Endothelial cell of umbilical vein (primary cell): Measurements from ENCODE around the gene USP6NL.

Experiments
- EZH2 ChIP-seq: IDR thresholded peaks from 2 replicates; pipeline ENCODE4 v1.6.1; 2012; ENCODE audit warnings: borderline replicate concordance, low read depth, mild to moderate bottlenecking, moderate library complexity, low read length, inconsistent platforms; ENCODE audit not compliant: severe bottlenecking
- GATA2 ChIP-seq: IDR thresholded peaks from 2 replicates; pipeline ENCODE4 v1.7.0; 2011; ENCODE audit warnings: low read depth, mild to moderate bottlenecking, moderate library complexity, mixed read lengths, low read length; ENCODE audit not compliant: insufficient read length, insufficient read depth
- MYC ChIP-seq: IDR thresholded peaks from one replicate; pipeline ENCODE4 v1.6.1; 2011; ENCODE audit warnings: mild to moderate bottlenecking, low read depth, low read length
- POLR2A ChIP-seq: IDR thresholded peaks from 2 replicates; pipeline ENCODE4 v1.6.1; 2012; ENCODE audit warnings: low read depth, mild to moderate bottlenecking, control low read depth, low read length
- POLR2AphosphoS5 ChIP-seq: IDR thresholded peaks from 2 replicates; pipeline ENCODE4 v1.6.1; 2012; ENCODE audit warnings: low read depth, mild to moderate bottlenecking, control low read depth, low read length, moderate library complexity; ENCODE audit not compliant: insufficient read depth
- TF ChIP-seq, protein P1 (sequence below), 2 donors: IDR thresholded peaks; 1 replicate in 1 of 2; 2 replicates in 1 of 2; pipeline ENCODE4 v1.5.1; 2011; ENCODE audit warnings: low read length in 2 of 2, mild to moderate bottlenecking in 2 of 2, moderate library complexity in 2 of 2, control low read depth in 1 of 2, inconsistent platforms in 1 of 2, low read depth in 1 of 2; ENCODE audit not compliant: insufficient read depth in 1 of 2; ENCODE audit errors: extremely low read depth in 1 of 2
- TF ChIP-seq, protein P2 (sequence below): IDR thresholded peaks from 2 replicates; pipeline ENCODE4 v1.6.1; 2011; ENCODE audit not compliant: insufficient read depth, insufficient read length

DNA sequence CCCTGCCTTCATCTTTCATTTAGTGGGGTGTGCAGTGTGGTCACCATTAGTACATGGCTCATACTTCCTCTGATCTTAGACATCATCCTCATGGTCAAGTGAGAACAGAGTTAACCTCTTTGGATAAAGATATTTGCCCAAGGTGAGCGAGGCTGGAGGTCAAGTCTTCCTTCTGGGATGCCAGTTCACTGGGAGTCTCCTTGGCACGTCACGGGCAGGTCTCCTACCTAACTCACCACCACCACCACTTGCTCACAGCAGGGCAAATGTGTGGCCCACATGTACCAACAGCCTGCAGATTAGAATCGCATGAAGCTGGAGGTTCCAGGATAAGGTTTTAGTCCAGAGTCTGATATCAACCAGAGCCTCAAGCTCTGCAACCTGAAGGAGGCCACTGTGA is 164.6 kb downstream of the USP6NL start:
- TF ChIP-seq, protein P1, sequence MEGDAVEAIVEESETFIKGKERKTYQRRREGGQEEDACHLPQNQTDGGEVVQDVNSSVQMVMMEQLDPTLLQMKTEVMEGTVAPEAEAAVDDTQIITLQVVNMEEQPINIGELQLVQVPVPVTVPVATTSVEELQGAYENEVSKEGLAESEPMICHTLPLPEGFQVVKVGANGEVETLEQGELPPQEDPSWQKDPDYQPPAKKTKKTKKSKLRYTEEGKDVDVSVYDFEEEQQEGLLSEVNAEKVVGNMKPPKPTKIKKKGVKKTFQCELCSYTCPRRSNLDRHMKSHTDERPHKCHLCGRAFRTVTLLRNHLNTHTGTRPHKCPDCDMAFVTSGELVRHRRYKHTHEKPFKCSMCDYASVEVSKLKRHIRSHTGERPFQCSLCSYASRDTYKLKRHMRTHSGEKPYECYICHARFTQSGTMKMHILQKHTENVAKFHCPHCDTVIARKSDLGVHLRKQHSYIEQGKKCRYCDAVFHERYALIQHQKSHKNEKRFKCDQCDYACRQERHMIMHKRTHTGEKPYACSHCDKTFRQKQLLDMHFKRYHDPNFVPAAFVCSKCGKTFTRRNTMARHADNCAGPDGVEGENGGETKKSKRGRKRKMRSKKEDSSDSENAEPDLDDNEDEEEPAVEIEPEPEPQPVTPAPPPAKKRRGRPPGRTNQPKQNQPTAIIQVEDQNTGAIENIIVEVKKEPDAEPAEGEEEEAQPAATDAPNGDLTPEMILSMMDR (IDR thresholded peaks at IDR 0.05; ENCODE audit: extremely low read depth in 1 of 2, insufficient read depth in 1 of 2, low read depth in 1 of 2, low read length in 2 of 2): no peak
- TF ChIP-seq GATA2 (no peak), EZH2 (no peak), MYC (no peak), POLR2A (no peak), POLR2AphosphoS5 (no peak)
- TF ChIP-seq, protein P2, sequence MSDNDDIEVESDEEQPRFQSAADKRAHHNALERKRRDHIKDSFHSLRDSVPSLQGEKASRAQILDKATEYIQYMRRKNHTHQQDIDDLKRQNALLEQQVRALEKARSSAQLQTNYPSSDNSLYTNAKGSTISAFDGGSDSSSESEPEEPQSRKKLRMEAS: no peak
